ENCODE measurements around the gene MCM5.

The MCM5 gene

GRCh38 chr22:35397095-35397904 is 2.6 kb upstream of the MCM5 start:
- TF ChIP-seq, protein P1, sequence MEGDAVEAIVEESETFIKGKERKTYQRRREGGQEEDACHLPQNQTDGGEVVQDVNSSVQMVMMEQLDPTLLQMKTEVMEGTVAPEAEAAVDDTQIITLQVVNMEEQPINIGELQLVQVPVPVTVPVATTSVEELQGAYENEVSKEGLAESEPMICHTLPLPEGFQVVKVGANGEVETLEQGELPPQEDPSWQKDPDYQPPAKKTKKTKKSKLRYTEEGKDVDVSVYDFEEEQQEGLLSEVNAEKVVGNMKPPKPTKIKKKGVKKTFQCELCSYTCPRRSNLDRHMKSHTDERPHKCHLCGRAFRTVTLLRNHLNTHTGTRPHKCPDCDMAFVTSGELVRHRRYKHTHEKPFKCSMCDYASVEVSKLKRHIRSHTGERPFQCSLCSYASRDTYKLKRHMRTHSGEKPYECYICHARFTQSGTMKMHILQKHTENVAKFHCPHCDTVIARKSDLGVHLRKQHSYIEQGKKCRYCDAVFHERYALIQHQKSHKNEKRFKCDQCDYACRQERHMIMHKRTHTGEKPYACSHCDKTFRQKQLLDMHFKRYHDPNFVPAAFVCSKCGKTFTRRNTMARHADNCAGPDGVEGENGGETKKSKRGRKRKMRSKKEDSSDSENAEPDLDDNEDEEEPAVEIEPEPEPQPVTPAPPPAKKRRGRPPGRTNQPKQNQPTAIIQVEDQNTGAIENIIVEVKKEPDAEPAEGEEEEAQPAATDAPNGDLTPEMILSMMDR (IDR thresholded peaks at IDR 0.05; ENCODE audit: low read depth, low read length) = no peak
- DNase-seq (ENCODE audit: extremely low read depth, low read depth) = no peak

GRCh38 chr22:35398591-35398973 is 1.4 kb upstream of the MCM5 start:
- DNase-seq (ENCODE audit: extremely low read depth, low read depth) = no peak
- TF ChIP-seq, protein P1 (IDR thresholded peaks at IDR 0.05; ENCODE audit: low read depth, low read length) = no peak

GRCh38 chr22:35399114-35399677 is 744 bp upstream of the MCM5 start:
- TF ChIP-seq, protein P1 (IDR thresholded peaks at IDR 0.05; ENCODE audit: low read depth, low read length) = no peak
- DNase-seq (ENCODE audit: extremely low read depth, low read depth) = no peak

DNA sequence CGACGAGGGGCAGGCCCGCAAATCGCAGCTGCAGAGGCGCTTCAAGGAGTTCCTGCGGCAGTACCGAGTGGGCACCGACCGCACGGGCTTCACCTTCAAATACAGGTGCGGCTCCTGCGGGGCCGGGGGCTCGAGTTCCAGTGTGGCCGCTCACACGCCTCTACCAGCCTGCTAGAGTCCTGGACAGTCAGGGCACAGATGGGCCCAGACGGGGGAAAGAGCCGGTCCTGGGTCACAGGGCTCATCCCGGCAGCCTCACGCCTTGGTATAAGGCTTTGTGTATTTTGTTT is 506 bp downstream of the MCM5 start:
- DNase-seq (ENCODE audit: extremely low read depth, low read depth) = no peak
- TF ChIP-seq, protein P1 (IDR thresholded peaks at IDR 0.05; ENCODE audit: low read depth, low read length) = no peak

DNA sequence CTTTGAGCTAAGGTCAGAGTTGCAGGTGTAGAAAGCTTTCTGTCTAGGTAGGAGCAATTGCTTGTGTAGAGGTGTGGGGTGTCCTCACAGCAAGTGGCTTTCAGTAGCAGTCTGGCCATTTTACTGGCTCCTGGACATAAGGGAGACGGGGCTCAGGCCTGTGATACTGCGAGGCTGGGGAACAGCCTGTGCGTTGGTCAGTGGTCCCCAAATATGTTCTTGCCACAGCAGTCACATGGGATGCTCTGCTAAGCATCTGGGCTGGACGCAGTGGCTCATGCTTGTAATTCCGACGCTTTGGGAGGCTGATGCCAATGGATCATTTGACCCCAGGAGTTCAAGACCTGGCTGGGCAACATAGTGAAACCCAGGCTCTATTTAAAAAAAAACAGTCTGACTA is 1.9 kb downstream of the MCM5 start:
- DNase-seq (ENCODE audit: extremely low read depth, low read depth) = no peak
- TF ChIP-seq, protein P1 (IDR thresholded peaks at IDR 0.05; ENCODE audit: low read depth, low read length) = no peak

DNA sequence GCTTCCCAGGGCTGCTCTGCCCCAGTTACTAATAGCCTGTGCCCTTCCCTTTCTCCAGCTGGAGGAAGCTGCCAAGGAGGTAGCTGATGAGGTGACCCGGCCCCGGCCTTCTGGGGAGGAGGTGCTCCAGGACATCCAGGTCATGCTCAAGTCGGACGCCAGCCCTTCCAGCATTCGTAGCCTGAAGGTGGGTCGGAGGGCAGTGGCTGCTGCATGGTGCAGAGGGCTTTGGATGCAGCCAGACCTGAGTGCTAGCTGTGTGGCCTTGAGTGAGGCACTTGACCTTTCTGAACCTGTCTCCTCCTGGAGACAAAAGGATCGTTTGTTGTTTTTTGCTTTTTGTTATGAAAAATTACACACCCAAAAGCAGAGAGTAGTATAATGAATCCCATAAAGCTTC is 3.4 kb downstream of the MCM5 start:
- TF ChIP-seq, protein P1 (IDR thresholded peaks at IDR 0.05; ENCODE audit: low read depth, low read length) = no peak
- no peak for DNase-seq (ENCODE audit: extremely low read depth, low read depth)

DNA sequence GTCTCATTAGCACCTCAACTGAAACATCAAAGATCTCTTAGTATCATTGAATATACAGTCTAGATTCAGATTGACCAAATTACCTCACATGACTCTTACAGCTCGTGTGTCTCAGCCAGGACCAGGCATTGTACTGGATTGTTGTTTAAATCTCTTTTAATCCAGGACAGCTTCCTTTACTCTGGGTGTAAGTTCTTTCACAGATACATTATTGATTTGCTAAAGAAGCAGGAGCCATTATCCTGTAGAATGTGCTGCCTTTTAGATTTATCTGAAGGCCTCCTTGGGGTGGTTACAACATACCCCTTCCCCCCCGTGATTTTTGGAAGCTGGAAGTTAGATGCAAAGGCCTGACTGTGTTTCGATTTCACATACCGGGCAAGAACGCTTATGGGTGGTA is 4.2 kb downstream of the MCM5 start:
- DNase-seq (ENCODE audit: extremely low read depth, low read depth) = no peak
- TF ChIP-seq, protein P1 (IDR thresholded peaks at IDR 0.05; ENCODE audit: low read depth, low read length) = no peak

All from AG09319 (cell line).